ENCODE results near the gene RNF112.
A peak's percentile ranks its signal among the peaks of the same experiment; 100 is the strongest.

Gene RNF112

GRCh38 chr17:19375732-19376131, 35.3 kb upstream of the RNF112 start:
- no peak for DNase-seq (ENCODE audit: low read depth in 2 of 2)

- DNase-seq (ENCODE audit: low read depth in 2 of 2): no peak
Observed at GRCh38 chr17:19376811-19377210, 34.2 kb upstream of the RNF112 start.

- peak; percentile 85 to 90 for DNase-seq (ENCODE audit: low read depth in 2 of 2)
Observed at GRCh38 chr17:19377602-19378415, 33.2 kb upstream of the RNF112 start.

- no peak for DNase-seq (ENCODE audit: low read depth in 2 of 2)
Observed at GRCh38 chr17:19378416-19379360, 32.3 kb upstream of the RNF112 start, which contains the start of gene MAPK7. Gene MAPK7, plus strand, starts transcription at chr17:19378498. Its CDS starts 403 bp downstream, at chr17:19378901.

- no peak for DNase-seq (ENCODE audit: low read depth in 2 of 2)
Observed at GRCh38 chr17:19379361-19380065, 31.5 kb upstream of the RNF112 start.

- DNase-seq (ENCODE audit: low read depth in 2 of 2): no peak
Observed at GRCh38 chr17:19380481-19381301, 30.3 kb upstream of the RNF112 start.

GRCh38 chr17:19381361-19381740, 29.7 kb upstream of the RNF112 start:
- no peak for DNase-seq (ENCODE audit: low read depth in 2 of 2)

GRCh38 chr17:19381741-19382444, 29.1 kb upstream of the RNF112 start:
- no peak for DNase-seq (ENCODE audit: low read depth in 2 of 2)

GRCh38 chr17:19382531-19383444, 28.2 kb upstream of the RNF112 start:
- no peak for DNase-seq (ENCODE audit: low read depth in 2 of 2)

- no peak for DNase-seq (ENCODE audit: low read depth in 2 of 2)
Observed at GRCh38 chr17:19383681-19384470, 27.2 kb upstream of the RNF112 start.

GRCh38 chr17:19384723-19385391, 26.2 kb upstream of the RNF112 start:
- DNase-seq (ENCODE audit: low read depth in 2 of 2): no peak

- DNase-seq (ENCODE audit: low read depth in 2 of 2): no peak
Observed at GRCh38 chr17:19385521-19385983, 25.5 kb upstream of the RNF112 start.

- DNase-seq (ENCODE audit: low read depth in 2 of 2): no peak
Observed at GRCh38 chr17:19386051-19386929, 24.7 kb upstream of the RNF112 start.

GRCh38 chr17:19386974-19387920, 23.8 kb upstream of the RNF112 start, which contains the start of gene MFAP4:
Gene MFAP4, minus strand, starts transcription at chr17:19387190. Its CDS starts 35 bp downstream, at chr17:19387155.
- DNase-seq (ENCODE audit: low read depth in 2 of 2): no peak

- no peak for DNase-seq (ENCODE audit: low read depth in 2 of 2)
Observed at GRCh38 chr17:19387921-19388521, 23.0 kb upstream of the RNF112 start.

Data from activated CD4-positive, alpha-beta T cell treated with anti-CD3 and anti-CD28 coated beads for 24 hours (primary cell).